K562 (cell line): ENCODE data around the gene EHD2. TPM values are rescaled to one million over a fixed set of nuclear protein-coding genes. Genes with fewer than 3 reads are reported as not detected.
A peak's percentile ranks its signal among the peaks of the same experiment; 100 is the strongest.

Source experiments
- ADNP ChIP-seq: fragments of 200-800 bp; sonication (Bioruptor generic); IDR thresholded peaks from 2 replicates; pipeline ENCODE4 v1.6.1; 2016; ENCODE audit warnings: missing genetic modification characterization, missing compliant biosample characterization
- MAZ ChIP-seq, 2 experiments: fragments of 450-650 bp in 1 of 2; sonication (generic) in 1 of 2; formaldehyde crosslinking; IDR thresholded peaks in 1 of 2; conservative IDR thresholded peaks in 1 of 2; 2 replicates each; pipeline versions ENCODE4 v1.4.0 to v1.5.0; 2020; ENCODE audit warnings: mild to moderate bottlenecking in 1 of 2, missing genetic modification reagents in 1 of 2
- MCM5 ChIP-seq: fragments of 450-650 bp; IDR thresholded peaks from 2 replicates; pipeline ENCODE4 v1.6.1; 2016; ENCODE audit warnings: low read depth
- MEIS2 ChIP-seq: fragments of 450-650 bp; IDR thresholded peaks from 2 replicates; pipeline ENCODE4 v1.6.1; 2014; ENCODE audit warnings: mild to moderate bottlenecking; ENCODE audit not compliant: partially characterized antibody
- RFX1 ChIP-seq: fragments of 450-650 bp; IDR thresholded peaks from 2 replicates; pipeline ENCODE4 v1.6.1; 2016; ENCODE audit warnings: mild to moderate bottlenecking, moderate library complexity
- ZFP30 ChIP-seq: fragments of 250-450 bp; sonication (Bioruptor Pico); IDR thresholded peaks from 2 replicates; pipeline ENCODE4 v1.8.0; 2022; ENCODE audit warnings: moderate library complexity, mild to moderate bottlenecking, inconsistent platforms, borderline replicate concordance
- ZNF24 ChIP-seq: fragments of 450-650 bp; IDR thresholded peaks from 2 replicates; pipeline ENCODE4 v1.6.1; 2016
- ZNF407 ChIP-seq: fragments of 450-650 bp; IDR thresholded peaks from 2 replicates; pipeline ENCODE4 v1.6.1; 2016; ENCODE audit warnings: low read depth
- polyA plus RNA-seq, 8 experiments: library from polyadenylated mRNA; depleted of rRNA in 4 of 8; stranded (reverse) in 5 of 8; unstranded in 3 of 8; fragments of >200 nt; fragmentation: Nextera tagmentation in 2 of 8; fragmentation: Illumina TruSeq in 1 of 8; extraction: Ambion mirVana in 2 of 8; extraction: Trizol in 1 of 8; gene quantifications; 2 replicates each; pipeline versions ENCODE4 v1.2.1 to v1.2.3, GENCODE V29; 2011 to 2014; ENCODE audit warnings: inconsistent platforms in 1 of 8, missing spikeins in 1 of 8
- total RNA-seq, 7 experiments: library from RNA; depleted of rRNA in 6 of 7; stranded (reverse); fragments of >200 nt in 6 of 7; fragmentation: Illumina TruSeq in 2 of 7; extraction: Trizol in 2 of 7; gene quantifications; 2 replicates each; pipeline versions ENCODE4 v1.2.1 to v1.2.3, GENCODE V29; 2011 to 2021; ENCODE audit warnings: low replicate concordance in 1 of 7
- TF ChIP-seq, protein P1 (sequence below): fragments of 450-650 bp; IDR thresholded peaks from 2 replicates; pipeline ENCODE4 v1.6.1; 2016; ENCODE audit warnings: antibody characterized with exemption
- TF ChIP-seq, protein P2 (sequence below): fragments of 250-450 bp; sonication (Bioruptor Pico); IDR thresholded peaks from 2 replicates; pipeline ENCODE4 v1.8.0; 2022; ENCODE audit warnings: moderate library complexity, mild to moderate bottlenecking, inconsistent platforms
- TF ChIP-seq, protein P3 (sequence below): fragments of 450-650 bp; conservative IDR thresholded peaks from 2 replicates; pipeline ENCODE4 v1.6.1; 2016; ENCODE audit warnings: missing genetic modification characterization, low read depth, mild to moderate bottlenecking, missing compliant biosample characterization, moderate library complexity
- TF ChIP-seq, protein P4 (sequence below): fragments of 450-650 bp; formaldehyde crosslinking; IDR thresholded peaks from 2 replicates; pipeline ENCODE4 v1.4.0; 2020; ENCODE audit warnings: mild to moderate bottlenecking, mixed read lengths

EHD2 gene
- total and polyA plus RNA-seq, 9 of the 15 experiments (the other 6 are each of a cell fraction or from before 2014, with no cell fraction given) = 1.7 to 32.2 (median 3.0) TPM

DNA sequence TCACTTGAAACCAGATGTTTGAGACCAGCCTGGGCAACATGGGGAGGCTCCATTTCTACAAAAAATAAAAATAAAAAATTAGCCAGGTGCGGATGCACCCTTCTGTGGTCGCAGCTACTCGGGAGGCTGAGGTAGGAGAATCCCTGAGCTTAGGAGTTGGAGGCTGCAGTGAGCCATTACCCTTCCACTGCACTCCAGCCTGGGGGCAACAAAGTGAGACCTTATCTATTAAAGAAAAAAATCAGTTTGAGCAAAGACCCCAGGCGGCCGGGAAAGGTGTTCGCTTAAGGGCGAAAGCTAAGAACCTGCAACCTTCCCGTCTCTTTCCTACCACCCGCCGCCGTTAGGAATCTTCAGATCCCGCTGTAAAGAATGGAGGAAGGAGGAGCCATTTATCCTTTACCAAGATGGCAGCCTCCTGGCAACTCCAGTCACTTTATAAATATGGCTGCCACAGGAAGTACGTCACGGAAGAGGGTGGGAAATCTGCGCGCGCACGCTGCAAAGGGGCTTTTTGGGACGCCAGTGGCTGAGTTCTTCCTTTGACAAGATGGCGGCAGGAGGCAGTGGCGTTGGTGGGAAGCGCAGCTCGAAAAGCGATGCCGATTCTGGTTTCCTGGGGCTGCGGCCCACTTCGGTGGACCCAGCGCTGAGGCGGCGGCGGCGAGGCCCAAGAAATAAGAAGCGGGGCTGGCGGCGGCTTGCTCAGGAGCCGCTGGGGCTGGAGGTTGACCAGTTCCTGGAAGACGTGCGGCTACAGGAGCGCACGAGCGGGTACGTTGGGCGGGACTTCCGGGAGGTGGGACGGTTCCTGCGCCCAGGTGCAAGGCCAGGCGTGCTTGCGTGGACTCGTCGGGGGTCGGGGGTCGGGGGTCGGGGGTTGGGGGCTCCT, 32.0 kb downstream of the EHD2 start, which contains the start of gene NOP53 (continued):
- TF ChIP-seq, protein P1, sequence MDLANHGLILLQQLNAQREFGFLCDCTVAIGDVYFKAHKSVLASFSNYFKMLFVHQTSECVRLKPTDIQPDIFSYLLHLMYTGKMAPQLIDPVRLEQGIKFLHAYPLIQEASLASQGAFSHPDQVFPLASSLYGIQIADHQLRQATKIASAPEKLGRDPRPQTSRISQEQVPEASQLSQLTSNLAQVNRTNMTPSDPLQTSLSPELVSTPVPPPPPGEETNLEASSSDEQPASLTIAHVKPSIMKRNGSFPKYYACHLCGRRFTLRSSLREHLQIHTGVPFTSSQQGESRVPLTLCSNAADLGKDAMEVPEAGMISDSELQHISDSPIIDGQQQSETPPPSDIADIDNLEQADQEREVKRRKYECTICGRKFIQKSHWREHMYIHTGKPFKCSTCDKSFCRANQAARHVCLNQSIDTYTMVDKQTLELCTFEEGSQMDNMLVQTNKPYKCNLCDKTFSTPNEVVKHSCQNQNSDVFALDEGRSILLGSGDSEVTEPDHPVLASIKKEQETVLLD = peak; percentile 79
- no peak for TF ChIP-seq ZNF407
- peak; percentile 37 for TF ChIP-seq MEIS2
- no peak for TF ChIP-seq MCM5
- TF ChIP-seq ADNP (tag) = no peak
- TF ChIP-seq, protein P2, sequence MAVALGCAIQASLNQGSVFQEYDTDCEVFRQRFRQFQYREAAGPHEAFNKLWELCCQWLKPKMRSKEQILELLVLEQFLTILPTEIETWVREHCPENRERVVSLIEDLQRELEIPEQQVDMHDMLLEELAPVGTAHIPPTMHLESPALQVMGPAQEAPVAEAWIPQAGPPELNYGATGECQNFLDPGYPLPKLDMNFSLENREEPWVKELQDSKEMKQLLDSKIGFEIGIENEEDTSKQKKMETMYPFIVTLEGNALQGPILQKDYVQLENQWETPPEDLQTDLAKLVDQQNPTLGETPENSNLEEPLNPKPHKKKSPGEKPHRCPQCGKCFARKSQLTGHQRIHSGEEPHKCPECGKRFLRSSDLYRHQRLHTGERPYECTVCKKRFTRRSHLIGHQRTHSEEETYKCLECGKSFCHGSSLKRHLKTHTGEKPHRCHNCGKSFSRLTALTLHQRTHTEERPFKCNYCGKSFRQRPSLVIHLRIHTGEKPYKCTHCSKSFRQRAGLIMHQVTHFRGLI (CRISPR knock-in tag) = no peak
- TF ChIP-seq, protein P3, sequence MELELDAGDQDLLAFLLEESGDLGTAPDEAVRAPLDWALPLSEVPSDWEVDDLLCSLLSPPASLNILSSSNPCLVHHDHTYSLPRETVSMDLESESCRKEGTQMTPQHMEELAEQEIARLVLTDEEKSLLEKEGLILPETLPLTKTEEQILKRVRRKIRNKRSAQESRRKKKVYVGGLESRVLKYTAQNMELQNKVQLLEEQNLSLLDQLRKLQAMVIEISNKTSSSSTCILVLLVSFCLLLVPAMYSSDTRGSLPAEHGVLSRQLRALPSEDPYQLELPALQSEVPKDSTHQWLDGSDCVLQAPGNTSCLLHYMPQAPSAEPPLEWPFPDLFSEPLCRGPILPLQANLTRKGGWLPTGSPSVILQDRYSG = peak; percentile 80; the same call in 1 of the 2 replicates
- peak; percentile 58 to 64; a peak in 2 of 4 replicates for TF ChIP-seq MAZ (CRISPR knock-in tag; conservative IDR thresholded peaks at IDR 0.05 in 1 of 2, IDR thresholded peaks at IDR 0.05 in 1 of 2)
- no peak for TF ChIP-seq ZNF24
- TF ChIP-seq ZFP30 (CRISPR knock-in tag) = no peak
- TF ChIP-seq RFX1 = no peak; the same call in 1 of the 2 replicates
- TF ChIP-seq, protein P4, sequence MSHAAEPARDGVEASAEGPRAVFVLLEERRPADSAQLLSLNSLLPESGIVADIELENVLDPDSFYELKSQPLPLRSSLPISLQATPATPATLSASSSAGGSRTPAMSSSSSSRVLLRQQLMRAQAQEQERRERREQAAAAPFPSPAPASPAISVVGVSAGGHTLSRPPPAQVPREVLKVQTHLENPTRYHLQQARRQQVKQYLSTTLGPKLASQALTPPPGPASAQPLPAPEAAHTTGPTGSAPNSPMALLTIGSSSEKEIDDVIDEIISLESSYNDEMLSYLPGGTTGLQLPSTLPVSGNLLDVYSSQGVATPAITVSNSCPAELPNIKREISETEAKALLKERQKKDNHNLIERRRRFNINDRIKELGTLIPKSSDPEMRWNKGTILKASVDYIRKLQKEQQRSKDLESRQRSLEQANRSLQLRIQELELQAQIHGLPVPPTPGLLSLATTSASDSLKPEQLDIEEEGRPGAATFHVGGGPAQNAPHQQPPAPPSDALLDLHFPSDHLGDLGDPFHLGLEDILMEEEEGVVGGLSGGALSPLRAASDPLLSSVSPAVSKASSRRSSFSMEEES (CRISPR knock-in tag) = no peak
